ENCODE data around the gene MAGIX.
A peak's percentile ranks its signal among the peaks of the same experiment; 100 is the strongest.

MAGIX gene

DNA sequence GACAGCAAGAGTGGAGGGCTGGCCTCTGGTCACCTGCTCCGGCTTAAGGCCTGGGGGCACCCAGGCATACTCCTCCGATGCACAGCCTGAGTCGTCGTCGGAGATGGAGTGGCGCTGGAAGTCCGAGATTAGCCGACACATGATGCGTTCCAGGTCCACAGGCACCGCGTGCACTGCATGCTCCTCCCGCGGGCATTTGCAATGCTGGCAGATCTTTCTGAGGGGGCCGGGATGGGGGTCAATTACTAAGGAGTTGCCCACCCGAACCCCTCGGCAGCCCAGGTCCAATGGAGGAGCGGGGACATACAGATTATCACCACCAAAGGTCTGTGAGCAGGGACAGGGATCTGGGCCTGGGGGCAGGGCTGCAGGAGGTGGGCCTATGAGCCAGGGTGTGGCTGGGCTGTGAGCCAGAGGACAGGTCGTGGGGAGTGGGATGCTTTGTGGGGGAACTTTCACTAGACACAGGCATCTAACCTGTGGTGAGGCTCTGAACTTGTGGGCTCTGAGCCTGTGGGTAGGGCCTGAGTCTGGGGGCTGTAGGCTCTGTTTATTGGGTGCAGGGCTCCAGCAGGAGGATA lies 21.2 kb downstream of the MAGIX start:
- no peak for DNase-seq (ENCODE audit: low spot score)

DNA sequence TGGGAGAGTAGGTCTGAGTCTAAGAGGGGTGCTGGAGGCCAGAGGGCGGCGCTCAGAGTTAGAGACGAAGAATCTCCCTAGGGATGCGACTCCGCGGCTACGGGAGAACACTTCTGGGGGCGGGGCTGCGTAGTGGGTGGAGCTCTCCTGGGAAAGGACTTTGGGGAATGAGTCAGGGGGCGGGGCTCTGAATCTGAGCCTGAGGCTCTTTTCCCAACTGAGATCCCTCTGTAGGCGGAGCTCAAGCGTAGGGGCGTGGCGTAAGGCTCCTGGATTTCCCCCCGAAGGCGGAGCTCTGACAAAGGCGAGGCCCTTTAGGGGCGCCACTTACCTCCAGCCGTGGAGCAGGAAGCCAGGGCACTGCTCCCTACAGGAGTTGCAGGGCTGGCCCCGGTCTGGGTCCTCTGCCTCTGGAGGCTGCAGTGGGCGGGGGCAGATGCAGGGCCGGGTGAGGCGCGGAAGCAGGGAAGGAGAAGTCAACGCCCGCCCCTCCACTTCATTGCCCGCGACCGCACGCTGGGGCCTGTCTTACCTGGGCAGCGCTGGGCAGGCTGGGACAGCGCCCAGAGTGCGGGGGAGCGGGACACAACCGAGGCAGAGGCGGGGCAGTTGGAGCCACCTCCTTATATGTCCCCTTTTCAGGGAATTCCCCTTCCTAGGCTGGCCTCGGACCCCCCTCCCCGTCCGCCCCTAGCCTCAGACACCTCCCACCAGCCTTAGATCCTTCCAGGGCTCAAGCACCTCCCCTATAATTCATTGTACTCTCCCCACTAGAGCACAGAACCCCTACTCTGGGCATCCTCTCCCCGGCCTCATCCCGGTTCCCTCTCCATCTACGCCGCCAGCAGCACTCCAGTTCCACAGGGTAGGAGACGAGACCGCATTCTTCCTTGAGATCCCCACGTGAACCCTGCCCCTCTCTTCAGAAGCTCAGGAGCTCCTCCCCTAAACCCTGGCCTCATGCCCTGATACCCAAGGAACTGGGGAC lies 22.0 kb downstream of the MAGIX start:
- peak; percentile 84 for DNase-seq (ENCODE audit: low spot score)

- peak; percentile 75 for DNase-seq (ENCODE audit: low spot score)
These were observed 23.8 kb downstream of the MAGIX start, which contains the start of gene PRICKLE3 for GRCh38 chrX:49186125-49187027. TSS of gene PRICKLE3 (minus strand) at chrX:49186373. CDS start at chrX:49186297, 76 bp downstream.

DNA sequence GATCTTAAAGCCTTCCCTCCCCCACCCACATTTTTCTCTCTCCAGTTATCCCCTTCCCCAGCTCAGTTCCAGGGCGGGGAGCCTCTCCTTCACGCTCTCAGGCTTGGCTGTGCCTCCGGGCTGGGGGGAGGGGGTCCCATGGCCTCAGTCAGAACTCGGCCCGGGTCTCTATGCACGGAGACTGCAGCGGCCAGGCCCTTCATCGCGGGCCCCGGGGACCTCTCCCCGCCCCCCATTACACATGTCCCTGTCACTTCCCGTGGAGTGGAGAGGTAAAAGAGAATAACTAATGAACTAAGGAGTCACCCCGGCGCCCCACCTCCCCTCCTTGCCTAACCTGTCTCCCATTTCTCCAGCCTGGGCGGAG lies 24.5 kb downstream of the MAGIX start:
- no peak for DNase-seq (ENCODE audit: low spot score)

GRCh38 chrX:49187526-49187925 lies 25.0 kb downstream of the MAGIX start:
- no peak for DNase-seq (ENCODE audit: low spot score)

DNA sequence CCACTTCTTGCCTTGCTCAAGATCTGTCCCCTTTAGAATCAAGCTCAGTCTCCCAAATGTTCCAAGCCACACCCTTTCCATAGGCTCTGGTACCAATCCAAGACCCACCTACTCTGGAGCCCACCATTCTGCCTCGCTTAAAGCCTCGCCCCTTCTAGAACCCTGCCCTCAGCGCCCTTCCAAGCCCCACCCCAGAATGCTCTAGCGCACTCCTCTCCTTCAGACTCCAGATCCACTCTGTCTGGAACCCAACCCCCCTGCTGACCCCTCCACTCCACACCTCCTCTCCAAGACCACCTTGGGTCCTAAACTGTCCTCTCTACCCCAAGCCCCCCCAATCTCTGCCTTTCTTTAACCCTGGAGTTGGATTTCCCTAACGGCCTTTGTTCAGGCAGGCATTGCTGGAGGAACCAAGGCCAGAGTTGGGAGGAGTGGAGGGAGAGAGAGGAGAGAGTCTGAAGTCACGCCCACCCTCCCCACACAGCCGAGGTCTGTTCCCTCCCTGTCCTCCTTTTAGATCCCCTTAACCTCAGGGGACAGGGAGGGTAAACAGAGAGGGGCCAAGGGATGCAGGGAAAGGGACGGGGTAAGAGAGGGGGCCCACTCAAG lies 26.0 kb downstream of the MAGIX start:
- DNase-seq (ENCODE audit: low spot score), result no peak

- DNase-seq (ENCODE audit: low spot score), result no peak
These were observed 27.0 kb downstream of the MAGIX start for GRCh38 chrX:49189606-49190005.

- DNase-seq (ENCODE audit: low spot score), result peak; percentile 83
These were observed 28.4 kb downstream of the MAGIX start for GRCh38 chrX:49190821-49191573.

GRCh38 chrX:49191574-49192011 lies 29.0 kb downstream of the MAGIX start:
- DNase-seq (ENCODE audit: low spot score), result no peak

DNA sequence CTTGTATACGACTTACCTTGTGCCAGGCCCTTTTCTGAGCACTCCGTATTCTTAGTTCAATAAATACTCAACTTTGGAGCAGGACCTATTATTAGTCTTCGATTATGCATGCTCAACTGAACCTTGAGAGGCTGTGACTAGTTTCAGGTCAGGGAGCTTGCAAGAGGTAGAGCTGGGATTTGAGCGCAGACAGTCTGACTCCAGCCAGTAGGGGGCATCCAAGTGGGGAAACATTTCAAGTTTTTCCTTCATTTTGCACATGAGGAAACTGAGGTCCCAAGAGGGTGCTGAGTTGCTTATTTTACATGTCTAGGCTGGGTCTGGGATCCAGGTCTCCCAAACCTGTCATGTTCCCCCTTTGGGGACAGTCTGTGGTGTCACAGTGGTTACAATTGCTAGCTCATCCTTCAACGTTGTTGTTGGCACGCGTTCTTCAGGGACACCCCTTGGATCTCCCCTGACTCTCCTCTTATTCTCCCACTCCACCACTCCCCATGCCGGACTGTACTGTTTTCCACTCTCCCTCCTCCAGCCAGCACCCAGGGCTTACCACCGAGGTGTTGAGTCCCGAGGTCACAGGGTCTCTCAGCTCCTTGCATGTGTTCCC lies 30.3 kb downstream of the MAGIX start:
- DNase-seq (ENCODE audit: low spot score), result no peak

DNA sequence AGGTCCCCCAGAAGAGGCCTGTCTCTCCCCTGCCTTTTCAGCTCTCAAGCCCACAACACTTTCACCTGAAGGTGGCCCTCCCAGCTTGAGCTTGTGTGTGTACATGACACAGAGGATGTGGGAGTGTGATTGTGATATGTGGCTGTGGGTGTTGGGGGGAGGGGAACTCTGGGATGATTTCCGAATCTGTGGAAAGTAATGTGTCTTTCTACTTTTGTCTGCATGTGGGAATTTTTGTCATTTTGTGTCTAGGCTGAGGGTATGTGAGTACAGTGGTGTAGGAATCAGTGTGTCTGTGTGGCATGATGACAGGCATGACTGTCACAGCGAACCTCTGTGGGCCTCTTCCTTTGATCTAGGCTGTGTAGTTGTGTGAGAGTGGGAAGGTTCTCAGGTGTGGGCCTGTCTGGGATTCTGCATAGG lies 31.0 kb downstream of the MAGIX start:
- no peak for DNase-seq (ENCODE audit: low spot score)

DNA sequence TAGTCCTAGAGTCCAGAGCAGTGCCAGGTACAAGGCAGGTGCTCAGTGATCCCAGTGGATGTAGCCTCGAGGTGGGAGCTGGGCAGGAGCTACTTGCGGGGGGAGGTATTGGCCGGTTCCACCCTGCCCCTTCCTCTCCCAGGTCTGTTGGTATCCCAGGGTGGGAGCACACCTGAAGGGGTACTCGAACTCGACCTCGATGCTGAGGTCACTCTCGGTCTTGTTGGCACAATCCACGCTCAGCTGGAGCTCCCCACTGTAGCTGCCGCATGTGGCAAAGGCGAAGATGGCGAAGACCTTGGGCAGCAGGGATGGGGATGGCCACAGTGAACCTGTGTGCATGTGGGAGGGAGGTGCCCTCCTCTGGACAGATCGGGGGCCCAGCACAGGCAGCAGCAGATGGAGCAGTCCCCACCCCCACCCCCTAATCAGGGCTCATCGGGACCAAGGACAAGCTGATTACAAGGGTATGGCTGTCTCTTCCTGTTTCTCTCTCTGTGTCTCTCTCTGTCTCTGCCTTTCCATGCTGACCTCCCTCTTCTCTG lies 35.1 kb downstream of the MAGIX start:
- DNase-seq (ENCODE audit: low spot score), result no peak

GRCh38 chrX:49198540-49199314 lies 36.2 kb downstream of the MAGIX start:
- DNase-seq (ENCODE audit: low spot score), result no peak

- DNase-seq (ENCODE audit: low spot score), result no peak
These were observed 36.7 kb downstream of the MAGIX start for GRCh38 chrX:49199315-49199595.

GRCh38 chrX:49199906-49200771 lies 37.6 kb downstream of the MAGIX start, which contains the start of gene SYP:
TSS of gene SYP (minus strand) at chrX:49200193. CDS start at chrX:49200186, 7 bp downstream.
- DNase-seq (ENCODE audit: low spot score), result peak; percentile 97

- no peak for DNase-seq (ENCODE audit: low spot score)
These were observed 39.5 kb downstream of the MAGIX start for GRCh38 chrX:49202022-49202421.

GRCh38 chrX:49203536-49203935 lies 41.0 kb downstream of the MAGIX start:
- DNase-seq (ENCODE audit: low spot score), result no peak

DNA sequence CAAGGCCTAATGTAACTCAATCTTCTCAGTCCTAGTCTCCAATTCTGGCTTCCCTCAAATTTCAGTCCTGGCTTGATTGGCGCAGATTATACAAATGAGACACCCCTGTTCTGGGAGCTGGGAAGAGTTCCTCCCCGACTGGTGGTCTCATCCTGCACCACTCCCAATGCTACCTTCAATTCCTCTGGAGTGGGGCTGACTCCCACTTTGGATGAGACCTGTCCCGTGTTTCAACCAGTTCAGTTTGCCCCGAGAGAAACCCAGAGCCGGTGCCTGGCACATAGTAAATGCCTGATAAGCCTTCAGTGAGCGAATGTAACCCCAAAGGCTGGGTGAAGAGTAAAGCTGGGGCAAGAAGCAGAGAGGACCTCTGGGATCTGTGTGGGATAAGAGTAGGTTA lies 41.5 kb downstream of the MAGIX start:
- DNase-seq (ENCODE audit: low spot score), result no peak

DNA sequence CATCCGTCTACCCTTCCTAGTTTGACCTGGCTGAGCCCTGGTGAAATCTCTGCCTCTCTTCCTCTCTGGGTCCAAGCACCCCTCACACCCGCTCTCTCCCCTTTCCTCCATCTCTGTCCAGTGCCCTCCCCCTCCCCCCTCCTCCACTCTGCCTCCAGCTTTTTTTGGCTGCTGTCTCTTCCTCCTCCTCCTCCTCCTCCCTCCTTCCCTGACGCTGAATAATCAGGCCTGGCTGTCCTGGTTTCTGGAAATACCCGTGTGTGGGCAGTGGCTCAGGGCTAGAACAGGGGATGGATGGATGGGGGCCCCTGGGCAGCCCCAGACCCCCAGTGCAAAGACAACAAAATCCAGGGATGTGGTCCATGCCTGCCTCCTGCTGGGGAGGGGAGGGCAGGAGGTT lies 42.2 kb downstream of the MAGIX start:
- DNase-seq (ENCODE audit: low spot score), result no peak
